ENCODE data around the gene SEC23A. TPM values are rescaled to one million over a fixed set of nuclear protein-coding genes. Genes with fewer than 3 reads are reported as not detected.

Gene SEC23A
- total and polyA plus RNA-seq, 2 of the 13 experiments (the other 11 are each of a cell fraction or from before 2014, with no cell fraction given), result 403 to 887 TPM

GRCh38 chr14:39097159-39097558, 5.9 kb downstream of the SEC23A start (continued):
- TF ChIP-seq ZNF331 (CRISPR knock-in tag; IDR thresholded peaks at IDR 0.05) (peak; percentile 50; the same call in 1 of the 2 replicates), MXD1 (CRISPR knock-in tag; IDR thresholded peaks at IDR 0.05) (no peak), ZFP1 (CRISPR knock-in tag; IDR thresholded peaks at IDR 0.05) (0 out of 2 replicates have a peak, but pooled peaks have one; percentile 23), CREM (IDR thresholded peaks at IDR 0.05) (peak; percentile 47; the same call in 1 of the 2 replicates), CREM (CRISPR knock-in tag; IDR thresholded peaks at IDR 0.05) (no peak), TFAP4 (IDR thresholded peaks at IDR 0.05; ENCODE audit: borderline replicate concordance, low read depth) (no peak), ZNF335 (CRISPR knock-in tag; IDR thresholded peaks at IDR 0.05) (no peak), AFF4 (CRISPR knock-in tag; IDR thresholded peaks at IDR 0.05) (0 out of 2 replicates have a peak, but pooled peaks have one; percentile 36), NCOR1 (IDR thresholded peaks at IDR 0.05; ENCODE audit: borderline replicate concordance, low read length) (peak; percentile 74; the same call in 1 of the 2 replicates), ZKSCAN8 (CRISPR knock-in tag; IDR thresholded peaks at IDR 0.05; ENCODE audit: borderline replicate concordance) (0 out of 2 replicates have a peak, but pooled peaks have one; percentile 59), SIX4 (CRISPR knock-in tag; IDR thresholded peaks at IDR 0.05) (peak; percentile 37; the same call in 1 of the 2 replicates), GABPB1 (CRISPR knock-in tag; IDR thresholded peaks at IDR 0.05) (peak; percentile 25; the same call in 1 of the 2 replicates), ZNF296 (CRISPR knock-in tag; conservative IDR thresholded peaks at IDR 0.05) (no peak), ARID5B (CRISPR knock-in tag; IDR thresholded peaks at IDR 0.05) (peak; percentile 83), KMT2B (CRISPR knock-in tag; IDR thresholded peaks at IDR 0.05) (peak; percentile 21; the same call in 1 of the 2 replicates), ZNF414 (CRISPR knock-in tag; IDR thresholded peaks at IDR 0.05) (0 out of 2 replicates have a peak, but pooled peaks have one; percentile 65), DNMT3B (CRISPR knock-in tag; conservative IDR thresholded peaks at IDR 0.05) (0 out of 2 replicates have a peak, but pooled peaks have one; percentile 32), ERF (CRISPR knock-in tag; IDR thresholded peaks at IDR 0.05) (peak; percentile 72), SALL1 (CRISPR knock-in tag; IDR thresholded peaks at IDR 0.05) (no peak; the same call in 1 of the 2 replicates)
